Heart right ventricle (tissue), 16 donors: ENCODE data around the gene FBXO2. TPM values are rescaled to one million over a fixed set of nuclear protein-coding genes. Genes with fewer than 3 reads are reported as not detected.

Experiments used
- ATAC-seq, 8 donors: fragments of 200-7000 bp; cut with Tn5 transposase; one replicate each; pipeline ENCODE4 v1.9.1; 2020; ENCODE audit warnings: mild to moderate bottlenecking in 8 of 8, moderate library complexity in 8 of 8, moderate number of reproducible peaks in 1 of 8
- DNase-seq, 2 donors: peaks; one replicate each; pipeline ENCODE4 v3.0.0-alpha.2; 2020
- H3K27ac ChIP-seq, 10 donors: fragments of 200-600 bp; sonication (generic) in 2 of 10; one replicate each; pipeline versions ENCODE4 v1.5.0 to v1.8.0; 2020 to 2022; ENCODE audit warnings: mild to moderate bottlenecking in 3 of 10
- H3K27me3 ChIP-seq, 7 donors: fragments of 200-600 bp; one replicate each; pipeline ENCODE4 v1.8.0; 2021 to 2022; ENCODE audit warnings: mild to moderate bottlenecking in 2 of 7
- H3K36me3 ChIP-seq, 9 donors: fragments of 200-600 bp; sonication (generic) in 1 of 9; one replicate each; pipeline versions ENCODE4 v1.5.0 to v1.8.0; 2020 to 2022; ENCODE audit warnings: mild to moderate bottlenecking in 2 of 9
- H3K4me1 ChIP-seq, 9 donors: fragments of 200-600 bp; sonication (generic) in 1 of 9; one replicate each; pipeline versions ENCODE4 v1.5.0 to v1.8.0; 2020 to 2022; ENCODE audit warnings: mild to moderate bottlenecking in 4 of 9
- H3K4me3 ChIP-seq, 10 donors: fragments of 200-600 bp; sonication (generic) in 2 of 10; one replicate each; pipeline versions ENCODE4 v1.5.0 to v1.8.0; 2020 to 2022; ENCODE audit warnings: mild to moderate bottlenecking in 7 of 10, moderate library complexity in 2 of 10
- H3K9me3 ChIP-seq, 11 donors: fragments of 200-600 bp in 10 of 11; sonication (generic) in 2 of 11; one replicate each; pipeline versions ENCODE4 v1.5.0 to v1.8.0; 2013 to 2022; ENCODE audit warnings: mild to moderate bottlenecking in 2 of 11, control low read depth in 1 of 11, moderate library complexity in 1 of 11
- WGBS, 2 donors: extraction: QIAGEN DNeasy Blood & Tissue Kit; methylation state at CpG; one replicate each; pipeline ENCODE4 v1.1.7; 2013; ENCODE audit warnings: inconsistent platforms in 1 of 2; 5-methylcytosine and 5-hydroxymethylcytosine counted together
- intact Hi-C, 10 donors: fragments of 100-400 bp; cut with DNase I; formaldehyde crosslinking; loops; one replicate each; pipeline versions ENCODE4 v1.11.1 to v1.14.2; 2022
- polyA plus RNA-seq, 2 donors: library from polyadenylated mRNA; stranded (reverse); fragments of 200-250 nt; gene quantifications; one replicate each; pipeline ENCODE4 v1.2.3, GENCODE V29; 2013
- total RNA-seq, 10 donors: library from RNA; stranded (reverse); fragmentation: NEBNext Ultra II Directional in 3 of 10; extraction: Animal tissue kit (Norgen Biotek cat#: 25700) in 3 of 10; gene quantifications; one replicate each; pipeline versions ENCODE4 v1.2.1 to v1.2.4, GENCODE V29; 2021 to 2023
- TF ChIP-seq, protein P1 (sequence below), 9 donors: fragments of 200-600 bp; sonication (generic) in 2 of 9; IDR thresholded peaks; one replicate each; pipeline versions ENCODE4 v1.5.0 to v1.8.0; 2021 to 2022; ENCODE audit warnings: antibody characterized with exemption in 9 of 9, mild to moderate bottlenecking in 5 of 9, moderate library complexity in 1 of 9
- donor health status: Arrhythmogenic right ventricular cardiomyopathy.
- donor health status: ischemic (EF 13 %, LVEDD 7.1; RV severe dilation, severe dysfunction).
- donor health status: healthy with polysubstance abuse.
- donor health status: DM: no; HTN: yes; CAD: no.
- donor health status: DM: no; HTN: no; CAD: no.
- donor health status: ischemic (EF 25% LVEDD 6.9; RV normal size, moderate dysfunction).
- donor health status: ischemic (EF 25% LVEDD 5.7; RV mildly dilated, moderate dysfunction).
- donor health status: healthy.
- donor health status: DM: yes; HTN: yes; CAD: no.
- donor health status: Ischemic cardiomyopathy.
- donor health status: ischemic (EF 35%, LVEDD 5.7; RV mildly dilated, moderate dysfunction).
- donor health status: nonischemic (EF 11% LVEDD 7.7; RV severe dilation, severe dysfunction).
- donor health status: DM: yes; HTN: yes; CAD: no.
- donor health status: PGD.
- donor health status: ischemic (EF 29% LVEDD 5.4; RV normal size, mild dysfunction).
- donor health status: nonischemic (EF 23%, LVEDD 6.1; RV moderate dilation, normal function).

The FBXO2 gene
- total and polyA plus RNA-seq, 12 donors = 0.70 to 5.5 (median 2.0) TPM

- TF ChIP-seq, protein P1, sequence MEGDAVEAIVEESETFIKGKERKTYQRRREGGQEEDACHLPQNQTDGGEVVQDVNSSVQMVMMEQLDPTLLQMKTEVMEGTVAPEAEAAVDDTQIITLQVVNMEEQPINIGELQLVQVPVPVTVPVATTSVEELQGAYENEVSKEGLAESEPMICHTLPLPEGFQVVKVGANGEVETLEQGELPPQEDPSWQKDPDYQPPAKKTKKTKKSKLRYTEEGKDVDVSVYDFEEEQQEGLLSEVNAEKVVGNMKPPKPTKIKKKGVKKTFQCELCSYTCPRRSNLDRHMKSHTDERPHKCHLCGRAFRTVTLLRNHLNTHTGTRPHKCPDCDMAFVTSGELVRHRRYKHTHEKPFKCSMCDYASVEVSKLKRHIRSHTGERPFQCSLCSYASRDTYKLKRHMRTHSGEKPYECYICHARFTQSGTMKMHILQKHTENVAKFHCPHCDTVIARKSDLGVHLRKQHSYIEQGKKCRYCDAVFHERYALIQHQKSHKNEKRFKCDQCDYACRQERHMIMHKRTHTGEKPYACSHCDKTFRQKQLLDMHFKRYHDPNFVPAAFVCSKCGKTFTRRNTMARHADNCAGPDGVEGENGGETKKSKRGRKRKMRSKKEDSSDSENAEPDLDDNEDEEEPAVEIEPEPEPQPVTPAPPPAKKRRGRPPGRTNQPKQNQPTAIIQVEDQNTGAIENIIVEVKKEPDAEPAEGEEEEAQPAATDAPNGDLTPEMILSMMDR (IDR thresholded peaks at IDR 0.05) = no peak
- Histone ChIP-seq H3K4me3 (no peak overlapping the region), H3K27ac (no peak overlapping the region), H3K36me3 (no peaks in the 10 kb centered on the region), H3K27me3 (peaks cover 0 to 72% (median 25%) of the 10 kb centered on the region in 7 donors), H3K4me1 (peaks cover 0 to 17% (median 7%) of the 10 kb centered on the region in 9 donors), H3K9me3 (no peaks in the 10 kb centered on the region)
- ATAC-seq (peak in 1 of 8 donors; percentile 11), DNase-seq (no peak)
- intact Hi-C loops = loop anchor here (5.0 to 10.0 kb wide), 10 partner anchors 164 to 604 kb away; partner anchors contain the start of genes DISP3 (in 2 of the 10) and MASP2 (in 1 of the 10)
- 57 to 65% methylated on average over 6 of the region's 6 CpGs for WGBS, 2 donors
Measured at GRCh38 chr1:11640944-11641343, 13.3 kb downstream of the FBXO2 start.

DNA sequence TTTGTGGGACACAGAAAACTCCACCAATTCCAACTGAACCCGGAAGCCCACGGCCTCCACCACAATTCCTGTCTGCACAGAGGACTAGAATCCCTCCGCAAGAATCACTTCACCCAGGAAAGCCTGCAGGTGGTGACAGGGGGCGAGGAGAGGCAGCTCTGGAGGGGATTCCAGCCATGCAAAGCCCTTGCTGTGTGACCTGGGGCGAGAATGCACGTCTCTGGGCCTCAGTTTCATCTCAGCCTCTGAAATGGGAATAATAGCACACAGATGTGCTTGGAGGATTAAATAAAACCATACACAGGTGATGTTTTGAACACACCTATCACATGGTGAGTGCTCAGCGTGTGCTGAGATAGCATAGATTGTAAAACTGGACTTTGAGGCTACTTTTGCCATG, 14.1 kb downstream of the FBXO2 start:
- H3K27me3 ChIP-seq = peaks cover 0 to 67% (median 25%) of the 10 kb centered on the region in 7 donors
- no peak for DNase-seq
- 56 to 61% methylated on average over 7 of the region's 7 CpGs for WGBS, 2 donors
- H3K9me3 ChIP-seq = no peaks in the 10 kb centered on the region
- peaks cover 0 to 17% (median 7%) of the 10 kb centered on the region in 9 donors for H3K4me1 ChIP-seq
- H3K36me3 ChIP-seq = no peaks in the 10 kb centered on the region
- H3K4me3 ChIP-seq = no peak overlapping the region
- intact Hi-C loops = loop anchor here (5.0 to 10.0 kb wide), 10 partner anchors 163 to 603 kb away; partner anchors contain the start of genes DISP3 (in 2 of the 10) and MASP2 (in 1 of the 10)
- H3K27ac ChIP-seq = no peak overlapping the region
- TF ChIP-seq, protein P1 (IDR thresholded peaks at IDR 0.05) = no peak
- ATAC-seq = no peak

DNA sequence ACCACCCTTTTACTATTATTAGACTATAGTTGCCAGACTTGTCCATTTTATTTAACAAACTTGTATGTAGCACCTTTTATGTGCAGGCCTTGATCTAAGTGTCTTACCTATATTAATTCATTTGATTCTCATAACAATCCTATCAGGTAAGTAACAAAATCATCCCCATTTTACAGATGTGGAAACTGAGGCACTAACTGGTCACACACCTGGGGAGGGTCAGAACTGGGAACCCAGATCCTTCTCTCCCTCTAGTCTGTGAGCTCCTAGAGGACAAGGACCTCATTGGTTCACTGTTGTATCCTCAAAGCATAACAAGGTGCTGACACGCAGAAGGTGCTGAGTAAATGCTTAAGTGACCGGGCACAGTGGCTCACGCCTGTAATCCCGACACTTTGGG, 14.9 kb downstream of the FBXO2 start:
- intact Hi-C loops = loop anchor here in 2 of 10 donors (10.0 kb wide), 2 partner anchors 155 to 165 kb away; partner anchors contain the start of gene DISP3 (in 1 of the 2)
- WGBS, 2 donors = 74 to 81% methylated on average over 4 of the region's 4 CpGs
- Histone ChIP-seq H3K9me3 (no peaks in the 10 kb centered on the region), H3K36me3 (no peaks in the 10 kb centered on the region), H3K27me3 (peaks cover 0 to 70% (median 31%) of the 10 kb centered on the region in 7 donors), H3K4me3 (no peak overlapping the region), H3K27ac (no peak overlapping the region), H3K4me1 (peaks cover 0 to 17% (median 7%) of the 10 kb centered on the region in 9 donors)
- DNase-seq = no peak
- ATAC-seq = no peak
- TF ChIP-seq, protein P1 (IDR thresholded peaks at IDR 0.05) = no peak

GRCh38 chr1:11638121-11638520, 16.1 kb downstream of the FBXO2 start:
- WGBS, 2 donors = 55 to 66% methylated on average over 5 of the region's 5 CpGs
- intact Hi-C loops = loop anchor here in 2 of 10 donors (10.0 kb wide), 2 partner anchors 153 to 163 kb away; partner anchors contain the start of gene DISP3 (in 1 of the 2)

More at GRCh38 chr1:11638121-11638520, 16.1 kb downstream of the FBXO2 start:
- TF ChIP-seq, protein P1 (IDR thresholded peaks at IDR 0.05) = no peak
- ATAC-seq (no peak), DNase-seq (no peak)
- Histone ChIP-seq H3K4me1 (peaks cover 0 to 17% (median 7%) of the 10 kb centered on the region in 9 donors), H3K27ac (no peak overlapping the region), H3K9me3 (no peaks in the 10 kb centered on the region), H3K4me3 (no peak overlapping the region), H3K36me3 (no peaks in the 10 kb centered on the region), H3K27me3 (peaks cover 0 to 68% (median 42%) of the 10 kb centered on the region in 7 donors)
